ENCODE results near the gene SELENON.

The SELENON gene

GRCh38 chr1:25821630-25822091 is 21.7 kb downstream of the SELENON start:
- TF ChIP-seq CTCF (IDR thresholded peaks at IDR 0.05; ENCODE audit: low read depth, low read length) = no peak
- peak overlapping the region; percentile 77 for H3K4me3 ChIP-seq (ENCODE audit: low read depth, low read length)

GRCh38 chr1:25825605-25826004 is 25.6 kb downstream of the SELENON start:
- no peak for TF ChIP-seq CTCF (IDR thresholded peaks at IDR 0.05; ENCODE audit: low read depth, low read length)

GRCh38 chr1:25826571-25826970 is 26.6 kb downstream of the SELENON start:
- TF ChIP-seq CTCF (IDR thresholded peaks at IDR 0.05; ENCODE audit: low read depth, low read length) = no peak
- H3K4me3 ChIP-seq (ENCODE audit: low read depth, low read length) = no peak overlapping the region

More at GRCh38 chr1:25825605-25826004, 25.6 kb downstream of the SELENON start:
- no peak overlapping the region for H3K4me3 ChIP-seq (ENCODE audit: low read depth, low read length)

GRCh38 chr1:25828491-25828890 is 28.5 kb downstream of the SELENON start:
- TF ChIP-seq CTCF (IDR thresholded peaks at IDR 0.05; ENCODE audit: low read depth, low read length) = no peak
- no peak overlapping the region for H3K4me3 ChIP-seq (ENCODE audit: low read depth, low read length)

- TF ChIP-seq CTCF (IDR thresholded peaks at IDR 0.05; ENCODE audit: low read depth, low read length) = no peak
- no peak overlapping the region for H3K4me3 ChIP-seq (ENCODE audit: low read depth, low read length)
These were observed 29.1 kb downstream of the SELENON start for GRCh38 chr1:25829046-25829445.

- no peak overlapping the region for H3K4me3 ChIP-seq (ENCODE audit: low read depth, low read length)
- no peak for TF ChIP-seq CTCF (IDR thresholded peaks at IDR 0.05; ENCODE audit: low read depth, low read length)
These were observed 31.7 kb downstream of the SELENON start for GRCh38 chr1:25831569-25832196.

GRCh38 chr1:25832336-25833037 is 32.5 kb downstream of the SELENON start:
- TF ChIP-seq CTCF (IDR thresholded peaks at IDR 0.05; ENCODE audit: low read depth, low read length) = no peak

More at GRCh38 chr1:25832336-25833037, 32.5 kb downstream of the SELENON start:
- no peak overlapping the region for H3K4me3 ChIP-seq (ENCODE audit: low read depth, low read length)
